SK-N-SH treated with all-trans-retinoic acid at 6 μM for 48 hours (cell line): ENCODE measurements around the gene KMT2D.

ENCODE experiments used
- ATAC-seq: fragments of 200-7000 bp; cut with Tn5 transposase; 3 replicates; pipeline ENCODE4 v1.9.1; 2020; ENCODE audit warnings: mild to moderate bottlenecking, moderate library complexity
- BACH2 ChIP-seq: fragments of 250-450 bp; sonication (Bioruptor Pico); IDR thresholded peaks from 2 replicates; pipeline ENCODE4 v1.9.0; 2021; ENCODE audit warnings: mild to moderate bottlenecking, borderline replicate concordance
- CSDC2 ChIP-seq: fragments of 250-450 bp; sonication (Bioruptor Pico); IDR thresholded peaks from 2 replicates; pipeline ENCODE4 v1.5.0; 2020; ENCODE audit warnings: mild to moderate bottlenecking, moderate library complexity
- GLIS3 ChIP-seq: fragments of 250-450 bp; sonication (Bioruptor Pico); IDR thresholded peaks from 2 replicates; pipeline ENCODE4 v1.5.0; 2020; ENCODE audit warnings: mild to moderate bottlenecking, moderate library complexity
- PPARA ChIP-seq: fragments of 250-450 bp; sonication (Bioruptor Pico); IDR thresholded peaks from 2 replicates; pipeline ENCODE4 v1.5.0; 2020; ENCODE audit warnings: mild to moderate bottlenecking, borderline replicate concordance
- TCF4 ChIP-seq: fragments of 250-450 bp; sonication (Bioruptor Pico); IDR thresholded peaks from 2 replicates; pipeline ENCODE4 v1.8.0; 2021; ENCODE audit warnings: mild to moderate bottlenecking, moderate library complexity, borderline replicate concordance
- TOX ChIP-seq: fragments of 250-450 bp; sonication (Bioruptor Pico); IDR thresholded peaks from 2 replicates; pipeline ENCODE4 v1.8.0; 2021; ENCODE audit warnings: mild to moderate bottlenecking, moderate library complexity, borderline replicate concordance
- ZFP30 ChIP-seq: fragments of 450-650 bp; formaldehyde crosslinking; IDR thresholded peaks from 2 replicates; pipeline ENCODE4 v1.5.0; 2022; ENCODE audit warnings: mild to moderate bottlenecking, moderate library complexity
- ZNF8 ChIP-seq: fragments of 450-650 bp; formaldehyde crosslinking; IDR thresholded peaks from 2 replicates; pipeline ENCODE4 v1.5.0; 2020; ENCODE audit warnings: mild to moderate bottlenecking, moderate library complexity
- TF ChIP-seq, protein P1 (sequence below): fragments of 250-450 bp; sonication (Bioruptor Pico); IDR thresholded peaks from 2 replicates; pipeline ENCODE4 v1.5.1; 2020; ENCODE audit warnings: low read depth, mild to moderate bottlenecking, moderate library complexity
- TF ChIP-seq, protein P2 (sequence below): fragments of 250-450 bp; sonication (Bioruptor Pico); IDR thresholded peaks from 2 replicates; pipeline ENCODE4 v1.5.1; 2021; ENCODE audit warnings: mild to moderate bottlenecking, moderate library complexity
- TF ChIP-seq, protein P3 (sequence below): fragments of 250-450 bp; sonication (Bioruptor Pico); IDR thresholded peaks from 2 replicates; pipeline ENCODE4 v1.8.0; 2020; ENCODE audit warnings: mild to moderate bottlenecking, moderate library complexity, borderline replicate concordance
- TF ChIP-seq, protein P4 (sequence below): fragments of 250-450 bp; sonication (Bioruptor Pico); IDR thresholded peaks from 2 replicates; pipeline ENCODE4 v1.8.0; 2021; ENCODE audit warnings: low read depth, mild to moderate bottlenecking, moderate library complexity, borderline replicate concordance

KMT2D gene

DNA sequence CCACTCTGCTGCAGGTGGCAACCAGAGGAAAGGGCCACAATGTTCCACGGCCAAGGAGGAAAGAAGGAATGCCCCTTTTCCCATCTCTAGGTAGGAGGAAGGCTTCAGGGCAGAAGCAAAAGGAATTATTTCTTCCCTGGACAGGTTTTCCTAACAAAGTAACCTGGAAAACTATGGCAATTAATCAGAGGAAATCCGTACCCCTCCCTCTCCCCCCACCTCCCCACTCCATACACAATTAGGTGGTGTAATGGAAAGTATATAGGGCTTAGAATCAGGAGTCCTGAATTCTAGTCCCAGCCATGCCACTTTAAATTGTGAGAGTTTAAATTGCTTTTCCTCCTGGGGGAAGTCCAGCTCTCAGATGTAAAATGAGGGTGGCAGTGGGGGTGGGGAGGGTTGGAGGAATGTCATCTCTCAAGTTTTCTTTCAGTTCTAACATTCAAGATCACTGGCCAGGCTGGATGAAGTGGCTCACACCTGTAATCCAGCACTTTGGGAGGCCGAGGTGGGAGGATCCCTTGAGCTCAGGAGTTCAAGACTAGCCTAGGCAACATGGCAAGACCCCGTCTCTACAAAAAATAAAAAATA is 32.3 kb upstream of the KMT2D start (continued):
- TF ChIP-seq, protein P1, sequence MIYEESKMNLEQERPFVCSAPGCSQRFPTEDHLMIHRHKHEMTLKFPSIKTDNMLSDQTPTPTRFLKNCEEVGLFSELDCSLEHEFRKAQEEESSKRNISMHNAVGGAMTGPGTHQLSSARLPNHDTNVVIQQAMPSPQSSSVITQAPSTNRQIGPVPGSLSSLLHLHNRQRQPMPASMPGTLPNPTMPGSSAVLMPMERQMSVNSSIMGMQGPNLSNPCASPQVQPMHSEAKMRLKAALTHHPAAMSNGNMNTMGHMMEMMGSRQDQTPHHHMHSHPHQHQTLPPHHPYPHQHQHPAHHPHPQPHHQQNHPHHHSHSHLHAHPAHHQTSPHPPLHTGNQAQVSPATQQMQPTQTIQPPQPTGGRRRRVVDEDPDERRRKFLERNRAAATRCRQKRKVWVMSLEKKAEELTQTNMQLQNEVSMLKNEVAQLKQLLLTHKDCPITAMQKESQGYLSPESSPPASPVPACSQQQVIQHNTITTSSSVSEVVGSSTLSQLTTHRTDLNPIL (CRISPR knock-in tag) = no peak
- TF ChIP-seq, protein P2, sequence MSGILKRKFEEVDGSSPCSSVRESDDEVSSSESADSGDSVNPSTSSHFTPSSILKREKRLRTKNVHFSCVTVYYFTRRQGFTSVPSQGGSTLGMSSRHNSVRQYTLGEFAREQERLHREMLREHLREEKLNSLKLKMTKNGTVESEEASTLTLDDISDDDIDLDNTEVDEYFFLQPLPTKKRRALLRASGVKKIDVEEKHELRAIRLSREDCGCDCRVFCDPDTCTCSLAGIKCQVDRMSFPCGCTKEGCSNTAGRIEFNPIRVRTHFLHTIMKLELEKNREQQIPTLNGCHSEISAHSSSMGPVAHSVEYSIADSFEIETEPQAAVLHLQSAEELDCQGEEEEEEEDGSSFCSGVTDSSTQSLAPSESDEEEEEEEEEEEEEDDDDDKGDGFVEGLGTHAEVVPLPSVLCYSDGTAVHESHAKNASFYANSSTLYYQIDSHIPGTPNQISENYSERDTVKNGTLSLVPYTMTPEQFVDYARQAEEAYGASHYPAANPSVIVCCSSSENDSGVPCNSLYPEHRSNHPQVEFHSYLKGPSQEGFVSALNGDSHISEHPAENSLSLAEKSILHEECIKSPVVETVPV = no peak
- no peak for TF ChIP-seq ZNF8 (CRISPR knock-in tag)

DNA sequence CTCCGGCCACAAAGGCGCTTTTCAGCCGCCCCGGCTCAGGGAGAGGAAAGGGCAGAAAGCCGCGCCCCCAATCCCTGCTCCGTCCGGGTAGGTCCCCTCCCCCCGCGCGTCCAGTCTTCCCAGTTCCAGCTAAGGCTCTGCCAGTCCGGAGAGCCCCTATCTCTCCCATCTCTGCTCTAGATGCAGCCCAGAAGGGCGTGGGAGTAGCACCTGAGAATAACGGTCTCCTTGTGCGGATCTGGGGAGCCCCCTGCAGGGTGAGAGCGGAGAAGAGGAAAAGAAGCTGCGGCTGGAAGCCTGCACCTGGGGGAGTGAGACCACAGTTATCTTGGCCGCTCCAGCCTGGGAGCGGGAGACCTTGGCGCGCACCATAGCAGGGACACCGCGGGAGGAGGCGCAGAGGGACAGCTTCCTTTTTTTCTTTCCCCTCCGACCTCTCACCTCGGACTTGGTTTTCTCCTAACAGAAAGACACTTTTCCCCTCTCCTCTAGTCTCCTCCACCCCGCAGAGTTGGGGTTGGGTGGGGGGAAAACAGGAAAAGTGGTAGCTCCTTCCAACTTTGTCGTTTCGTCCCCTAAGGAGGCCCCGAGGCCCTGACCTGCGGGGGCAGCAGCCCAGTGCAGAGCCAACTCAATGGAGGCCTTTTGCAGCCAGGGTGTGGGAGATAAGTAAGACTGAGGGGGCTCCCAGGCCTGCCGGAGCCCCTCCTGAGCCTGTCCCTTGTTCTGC is 31.7 kb upstream of the KMT2D start:
- ATAC-seq = peak; percentile 28; the same call in 2 of the 3 replicates
- TF ChIP-seq ZFP30 (CRISPR knock-in tag) (no peak), TOX (CRISPR knock-in tag) (no peak), CSDC2 (CRISPR knock-in tag) (no peak), ZNF8 (CRISPR knock-in tag) (no peak)
- TF ChIP-seq, protein P3, sequence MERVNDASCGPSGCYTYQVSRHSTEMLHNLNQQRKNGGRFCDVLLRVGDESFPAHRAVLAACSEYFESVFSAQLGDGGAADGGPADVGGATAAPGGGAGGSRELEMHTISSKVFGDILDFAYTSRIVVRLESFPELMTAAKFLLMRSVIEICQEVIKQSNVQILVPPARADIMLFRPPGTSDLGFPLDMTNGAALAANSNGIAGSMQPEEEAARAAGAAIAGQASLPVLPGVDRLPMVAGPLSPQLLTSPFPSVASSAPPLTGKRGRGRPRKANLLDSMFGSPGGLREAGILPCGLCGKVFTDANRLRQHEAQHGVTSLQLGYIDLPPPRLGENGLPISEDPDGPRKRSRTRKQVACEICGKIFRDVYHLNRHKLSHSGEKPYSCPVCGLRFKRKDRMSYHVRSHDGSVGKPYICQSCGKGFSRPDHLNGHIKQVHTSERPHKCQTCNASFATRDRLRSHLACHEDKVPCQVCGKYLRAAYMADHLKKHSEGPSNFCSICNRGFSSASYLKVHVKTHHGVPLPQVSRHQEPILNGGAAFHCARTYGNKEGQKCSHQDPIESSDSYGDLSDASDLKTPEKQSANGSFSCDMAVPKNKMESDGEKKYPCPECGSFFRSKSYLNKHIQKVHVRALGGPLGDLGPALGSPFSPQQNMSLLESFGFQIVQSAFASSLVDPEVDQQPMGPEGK (CRISPR knock-in tag) = no peak

DNA sequence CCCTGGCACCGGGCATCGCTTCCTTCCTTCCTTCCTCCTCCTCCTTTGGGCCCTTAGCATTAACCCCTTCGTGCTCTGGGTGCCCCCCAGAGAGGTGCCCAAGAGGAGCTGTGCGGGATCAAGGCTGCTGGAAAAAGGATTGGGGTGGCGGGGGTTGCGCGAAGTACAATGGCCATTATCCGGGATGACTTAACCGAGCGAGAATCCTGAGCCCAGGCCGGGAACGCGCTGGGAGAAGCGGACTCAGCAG is 31.2 kb upstream of the KMT2D start:
- ATAC-seq = no peak
- TF ChIP-seq, protein P4, sequence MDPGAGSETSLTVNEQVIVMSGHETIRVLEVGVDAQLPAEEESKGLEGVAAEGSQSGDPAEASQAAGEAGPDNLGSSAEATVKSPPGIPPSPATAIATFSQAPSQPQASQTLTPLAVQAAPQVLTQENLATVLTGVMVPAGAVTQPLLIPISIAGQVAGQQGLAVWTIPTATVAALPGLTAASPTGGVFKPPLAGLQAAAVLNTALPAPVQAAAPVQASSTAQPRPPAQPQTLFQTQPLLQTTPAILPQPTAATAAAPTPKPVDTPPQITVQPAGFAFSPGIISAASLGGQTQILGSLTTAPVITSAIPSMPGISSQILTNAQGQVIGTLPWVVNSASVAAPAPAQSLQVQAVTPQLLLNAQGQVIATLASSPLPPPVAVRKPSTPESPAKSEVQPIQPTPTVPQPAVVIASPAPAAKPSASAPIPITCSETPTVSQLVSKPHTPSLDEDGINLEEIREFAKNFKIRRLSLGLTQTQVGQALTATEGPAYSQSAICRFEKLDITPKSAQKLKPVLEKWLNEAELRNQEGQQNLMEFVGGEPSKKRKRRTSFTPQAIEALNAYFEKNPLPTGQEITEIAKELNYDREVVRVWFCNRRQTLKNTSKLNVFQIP (CRISPR knock-in tag) = no peak
- no peak for TF ChIP-seq BACH2 (CRISPR knock-in tag)
- no peak for TF ChIP-seq TCF4 (CRISPR knock-in tag)
- no peak for TF ChIP-seq PPARA
- TF ChIP-seq, protein P3 (CRISPR knock-in tag) = no peak
- TF ChIP-seq, protein P1 (CRISPR knock-in tag) = no peak
- TF ChIP-seq ZFP30 (CRISPR knock-in tag) = no peak
- no peak for TF ChIP-seq GLIS3 (CRISPR knock-in tag)
- TF ChIP-seq TOX (CRISPR knock-in tag) = no peak
- TF ChIP-seq, protein P2 = no peak
- TF ChIP-seq, all 23 proteins: peak for 0
